HG02885 (cell line): ENCODE data around the gene BMP7.
"Not testable (repeated sequence)": the region's sequence is repeated elsewhere in the genome, so short reads cannot be mapped to it uniquely, and the experiment has no call there.

ENCODE experiments used
- ATAC-seq: cut with Tn5 transposase; IDR thresholded peaks from one replicate; pipeline ENCODE4 v1.9.1; 2021; ENCODE audit warnings: mild to moderate bottlenecking; ENCODE audit not compliant: unreplicated experiment, poor library complexity

The BMP7 gene

DNA sequence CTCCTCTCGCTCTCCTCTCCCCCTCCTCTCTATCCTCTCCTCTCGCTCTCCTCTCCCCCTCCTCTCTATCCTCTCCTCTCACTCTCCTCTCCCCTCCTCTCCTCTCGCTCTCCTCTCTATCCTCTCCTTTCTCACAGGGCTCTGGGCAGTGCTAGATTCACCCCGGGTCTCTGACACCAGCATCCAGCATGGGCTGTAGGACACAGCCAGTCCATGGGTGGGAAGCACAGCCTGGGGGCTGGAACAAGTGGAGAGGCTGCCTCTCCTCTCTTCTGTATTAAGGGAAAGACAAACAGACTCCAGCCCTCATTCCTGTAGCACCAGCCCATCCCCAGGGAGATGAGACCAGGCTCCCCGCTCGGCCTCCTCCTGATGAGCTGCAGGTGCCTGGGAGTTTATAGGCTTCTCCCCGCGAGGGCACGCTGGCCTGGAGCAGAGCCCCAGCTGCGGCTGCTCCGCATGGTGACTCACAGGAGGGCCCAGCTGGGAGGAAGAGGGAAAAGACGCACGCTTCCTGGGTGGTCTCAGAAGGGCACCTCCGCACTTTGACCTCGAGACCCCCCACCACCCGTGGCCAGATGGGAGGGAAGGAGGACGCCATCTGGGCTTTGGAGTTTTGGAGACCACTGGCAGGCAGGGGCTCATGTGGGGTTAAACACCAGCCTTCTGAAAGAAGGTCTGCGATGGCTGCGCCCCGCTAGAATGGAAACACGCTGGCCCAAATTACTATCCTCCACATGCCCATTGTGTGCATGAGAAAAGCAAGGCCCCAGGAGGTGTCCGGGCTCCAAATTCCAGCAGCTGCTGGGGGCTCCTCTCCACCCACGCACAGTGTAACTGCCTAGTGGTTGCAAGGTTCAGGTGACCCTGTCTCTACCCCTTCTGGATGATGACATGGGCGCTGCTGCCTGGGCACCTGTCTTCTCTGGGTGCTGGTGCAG lies 68.0 kb downstream of the BMP7 start:
- no peak for ATAC-seq

DNA sequence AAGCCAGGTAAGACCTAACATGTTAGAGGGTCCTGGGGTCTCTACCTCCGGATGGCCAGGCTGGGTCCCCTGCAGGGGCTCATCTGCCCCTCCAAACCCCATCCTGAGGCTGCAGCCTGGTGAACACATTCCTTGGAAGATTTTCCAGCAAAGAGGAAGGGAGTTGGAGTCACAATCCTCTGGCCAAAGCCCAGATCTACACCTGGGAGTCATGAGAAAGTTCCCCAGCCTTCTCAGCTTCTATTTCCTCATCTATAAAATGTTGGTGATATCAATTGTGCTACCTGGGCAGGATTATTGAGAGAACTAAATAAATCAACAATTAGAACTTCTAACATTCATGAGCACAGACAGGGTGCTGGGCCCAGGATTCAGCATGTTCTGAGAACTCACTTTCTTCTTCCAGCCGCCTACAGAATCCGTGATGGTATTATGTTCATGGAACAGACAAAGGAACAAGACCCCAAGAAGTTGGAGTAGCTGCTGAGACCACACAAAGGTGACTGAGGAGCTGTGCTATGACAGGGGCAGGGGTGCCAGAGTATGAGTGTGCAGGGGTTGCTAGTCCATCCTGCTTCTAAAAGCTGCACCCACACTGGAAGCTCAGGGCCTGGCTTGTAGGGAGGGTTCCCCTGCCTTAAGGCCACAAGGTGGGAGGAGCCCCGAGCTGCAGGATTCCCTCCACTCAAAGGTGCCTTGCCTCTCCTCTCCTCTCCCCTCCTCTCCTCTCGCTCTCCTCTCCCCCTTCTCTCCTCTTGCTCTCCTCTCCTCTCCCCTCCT lies 68.9 kb downstream of the BMP7 start:
- no peak for ATAC-seq

DNA sequence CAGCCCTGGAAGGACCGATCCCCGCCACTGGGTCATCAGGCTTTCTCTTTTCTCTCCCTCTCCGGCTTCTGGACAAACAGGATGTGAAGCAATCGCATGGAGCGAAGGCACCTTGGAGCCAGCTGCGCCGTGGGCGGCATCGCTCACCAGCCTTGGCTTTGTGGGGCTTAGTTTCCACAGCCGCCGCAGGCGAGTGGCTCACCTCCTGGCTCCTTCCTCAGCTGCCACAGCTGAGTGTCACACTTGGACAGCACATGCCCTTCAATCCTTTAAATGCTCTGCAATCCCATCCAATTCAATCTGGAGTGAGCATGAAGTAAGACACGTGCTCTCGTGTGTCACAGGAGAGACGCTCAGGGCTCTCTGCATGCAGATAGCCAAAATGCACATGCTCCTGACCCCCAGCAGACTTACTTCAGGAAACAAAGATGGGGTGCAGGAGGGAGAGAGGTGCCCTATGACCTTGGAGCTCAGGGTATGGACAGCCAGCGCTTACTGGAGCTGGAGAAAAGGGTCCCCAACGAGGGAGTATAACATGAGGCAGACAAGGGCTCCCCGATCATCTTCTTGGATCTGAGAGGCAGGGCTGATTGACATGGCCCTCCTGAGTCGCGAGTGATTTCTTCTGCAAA lies 70.9 kb downstream of the BMP7 start:
- ATAC-seq, result no peak

DNA sequence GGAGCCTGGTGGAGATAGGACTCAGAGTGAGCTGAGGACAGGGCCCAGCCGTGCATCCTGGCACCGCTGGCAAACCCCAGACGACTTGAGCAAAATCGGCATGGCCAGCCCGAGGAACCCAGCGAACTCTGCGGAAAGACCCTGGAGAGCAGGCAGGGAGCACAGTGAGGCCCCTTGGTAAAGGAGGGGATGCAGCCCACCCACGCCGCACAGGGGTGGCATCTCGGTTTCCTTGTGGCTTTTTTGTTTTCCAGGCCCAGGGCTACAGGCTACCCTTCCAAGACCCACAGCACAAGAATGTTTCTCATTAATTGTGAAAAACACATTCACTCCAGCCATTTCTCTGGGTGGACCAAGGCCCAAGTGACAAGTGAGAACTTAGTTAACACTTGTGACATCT lies 71.4 kb downstream of the BMP7 start:
- ATAC-seq, result no peak

DNA sequence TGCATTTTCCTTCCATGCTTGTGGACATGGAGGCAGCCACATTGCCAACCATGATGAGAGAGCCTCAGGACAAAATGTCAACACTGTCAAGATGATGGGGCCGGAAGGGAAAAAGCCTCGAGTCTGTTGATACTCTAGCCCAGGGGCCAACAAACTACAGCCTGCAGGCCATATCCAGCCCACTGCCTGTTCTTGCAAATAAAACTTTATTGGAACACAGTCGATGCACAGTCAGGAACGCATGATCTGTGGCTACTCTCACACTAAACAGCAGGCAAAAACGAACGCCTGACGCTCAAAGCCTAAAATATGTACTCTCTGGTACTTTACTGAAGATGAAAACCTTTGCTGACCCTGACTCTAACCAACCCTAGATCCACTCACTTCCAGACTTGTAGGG lies 72.3 kb downstream of the BMP7 start:
- no peak for ATAC-seq

DNA sequence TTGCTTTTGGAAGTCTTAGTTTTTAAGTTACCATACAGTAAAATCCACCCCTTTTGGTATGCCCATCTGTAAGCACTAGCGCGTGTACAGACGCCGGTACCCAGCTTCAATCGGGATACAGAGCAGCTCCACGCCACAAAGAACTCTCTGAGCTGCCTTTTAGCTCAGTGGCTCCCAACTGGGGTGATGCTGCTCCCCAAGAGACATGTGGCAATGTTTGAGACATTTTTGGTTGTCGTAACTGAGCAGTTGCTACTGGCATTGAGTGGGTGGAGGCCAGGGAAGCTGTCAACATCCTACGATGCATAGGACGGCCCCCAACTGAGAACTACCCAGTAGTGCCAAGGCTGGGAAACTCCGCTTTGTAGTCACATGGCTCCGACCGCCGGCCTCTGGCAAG lies 73.3 kb downstream of the BMP7 start:
- ATAC-seq, result no peak

DNA sequence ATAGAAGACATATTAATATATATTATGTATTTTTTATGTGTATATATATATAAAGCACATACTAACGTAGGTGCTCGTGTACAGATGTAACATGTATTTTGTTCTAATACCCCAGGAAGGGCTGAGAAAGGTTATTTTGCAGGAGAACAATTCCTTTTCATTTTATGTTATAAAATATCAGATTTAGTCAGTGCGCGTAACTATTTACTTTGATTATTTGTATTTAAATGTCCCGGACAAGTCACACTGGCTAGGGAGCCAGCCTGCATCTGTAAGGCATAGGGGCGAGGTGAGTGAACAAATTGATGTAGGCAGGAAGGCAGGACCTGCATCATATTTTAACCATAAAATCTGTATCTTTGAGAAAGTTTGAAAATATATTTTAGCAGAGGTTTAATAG lies 74.1 kb downstream of the BMP7 start:
- no peak for ATAC-seq

DNA sequence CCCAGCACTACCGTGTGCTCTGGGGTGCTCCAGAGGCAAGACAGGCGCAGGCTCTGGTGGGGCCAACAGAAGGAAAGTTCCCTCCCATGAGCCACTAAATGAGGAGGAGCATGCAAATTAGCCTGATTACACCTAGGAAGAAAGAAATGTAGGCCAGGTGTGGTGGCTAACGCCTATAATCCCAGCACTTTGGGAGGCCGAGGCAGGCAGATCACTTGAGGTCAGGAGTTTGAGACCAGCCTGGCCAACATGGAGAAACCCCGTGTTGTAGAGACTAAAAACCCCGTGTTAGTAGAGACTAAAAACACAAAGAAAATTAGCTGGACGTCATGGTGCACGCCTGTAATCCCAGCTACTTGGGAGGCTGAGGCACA lies 75.2 kb downstream of the BMP7 start:
- not testable (repeated sequence) for ATAC-seq

DNA sequence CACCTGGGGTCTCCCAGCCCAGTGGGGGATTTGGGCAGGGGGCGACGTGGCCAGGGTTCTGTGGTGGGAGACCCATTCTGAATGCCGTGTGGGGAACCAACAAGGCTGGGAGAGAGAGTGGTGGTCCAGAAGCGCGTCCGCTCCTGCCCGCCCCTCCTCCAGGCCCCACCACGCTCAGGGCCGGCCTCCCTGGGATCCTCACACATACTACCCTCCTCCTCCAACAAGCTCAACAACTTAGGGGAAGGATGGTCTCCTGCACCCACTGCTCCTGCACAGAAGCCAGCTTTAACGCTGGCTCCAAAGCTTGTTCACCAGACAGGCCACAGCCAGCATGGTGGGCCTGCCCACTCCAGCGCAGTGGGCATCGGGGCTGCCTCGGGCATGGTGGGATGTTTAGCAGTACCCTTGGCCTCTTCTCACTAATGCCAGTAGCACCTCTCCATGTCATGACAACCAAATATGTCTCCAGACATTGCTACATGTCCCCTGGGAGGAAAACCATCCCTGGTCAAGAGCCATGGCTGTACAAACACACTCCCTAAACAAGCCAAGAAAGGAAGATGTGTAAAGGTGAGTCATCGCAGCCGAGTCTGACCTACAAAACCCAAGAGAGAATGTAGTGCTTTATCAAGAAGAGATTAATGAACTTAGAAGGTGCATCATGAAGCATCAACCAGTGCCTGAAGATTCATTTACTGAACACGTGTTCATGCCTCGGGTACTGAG lies 75.7 kb downstream of the BMP7 start:
- ATAC-seq, result no peak

DNA sequence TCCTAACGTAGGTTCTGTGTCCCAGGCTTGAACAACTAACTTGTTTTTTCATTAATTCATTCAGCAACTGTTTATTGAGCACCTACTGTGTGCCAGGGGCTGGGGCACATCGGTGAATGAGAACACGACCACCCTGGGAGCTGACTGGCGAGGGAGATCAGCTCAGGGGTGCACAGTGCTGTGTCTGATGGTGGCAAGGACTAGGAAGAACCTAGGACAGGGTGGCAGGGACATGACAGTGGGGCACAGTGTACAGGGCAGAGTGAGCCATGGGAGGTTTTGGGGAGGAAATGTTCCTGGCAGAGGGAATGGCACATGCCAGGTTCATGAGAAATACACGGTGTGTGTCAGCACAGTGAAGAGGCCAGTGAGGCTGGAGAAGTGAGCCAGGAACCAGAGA lies 76.7 kb downstream of the BMP7 start:
- no peak for ATAC-seq

DNA sequence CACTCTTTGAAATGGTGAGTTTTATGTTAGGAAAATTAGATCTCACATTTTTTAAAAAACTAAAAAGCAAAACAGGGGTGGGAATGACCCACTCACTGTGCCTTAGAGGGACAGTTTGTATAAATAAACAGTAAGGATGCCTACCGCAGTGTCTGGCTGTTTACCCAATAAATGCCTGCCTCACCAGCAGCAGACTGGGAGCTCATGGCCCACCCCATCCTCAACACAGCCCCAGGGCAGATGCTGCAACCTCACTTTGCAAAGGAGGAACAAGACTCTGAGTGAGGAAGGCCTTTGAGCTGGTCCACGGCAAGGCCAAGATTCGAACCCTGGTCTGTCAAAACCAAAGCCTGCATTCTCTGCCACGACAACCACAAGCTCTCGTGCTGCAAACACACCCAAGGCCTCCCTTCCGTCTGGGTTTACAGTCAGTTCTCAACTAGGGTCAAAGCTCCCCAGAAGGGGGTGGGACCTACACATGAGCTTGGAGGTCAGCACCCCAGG lies 77.8 kb downstream of the BMP7 start:
- ATAC-seq, result no peak

DNA sequence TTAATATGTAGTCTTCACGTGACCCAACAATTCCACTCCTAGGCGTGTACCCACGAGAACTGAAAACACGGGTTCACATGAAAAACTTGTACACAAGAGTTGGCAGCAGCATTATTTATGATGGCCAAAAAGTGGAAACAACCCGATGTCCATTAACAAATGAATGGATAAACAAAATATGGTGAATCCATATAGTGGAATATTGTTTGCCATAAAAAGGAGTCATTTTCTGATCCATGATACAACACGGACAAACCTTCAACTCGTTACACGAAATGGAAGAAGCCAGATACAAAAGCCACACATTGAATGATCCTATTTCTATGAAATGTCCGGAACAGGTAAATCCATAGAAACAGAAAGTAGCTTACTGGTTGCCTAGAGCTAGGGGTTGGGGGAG lies 78.4 kb downstream of the BMP7 start:
- ATAC-seq, result no peak

DNA sequence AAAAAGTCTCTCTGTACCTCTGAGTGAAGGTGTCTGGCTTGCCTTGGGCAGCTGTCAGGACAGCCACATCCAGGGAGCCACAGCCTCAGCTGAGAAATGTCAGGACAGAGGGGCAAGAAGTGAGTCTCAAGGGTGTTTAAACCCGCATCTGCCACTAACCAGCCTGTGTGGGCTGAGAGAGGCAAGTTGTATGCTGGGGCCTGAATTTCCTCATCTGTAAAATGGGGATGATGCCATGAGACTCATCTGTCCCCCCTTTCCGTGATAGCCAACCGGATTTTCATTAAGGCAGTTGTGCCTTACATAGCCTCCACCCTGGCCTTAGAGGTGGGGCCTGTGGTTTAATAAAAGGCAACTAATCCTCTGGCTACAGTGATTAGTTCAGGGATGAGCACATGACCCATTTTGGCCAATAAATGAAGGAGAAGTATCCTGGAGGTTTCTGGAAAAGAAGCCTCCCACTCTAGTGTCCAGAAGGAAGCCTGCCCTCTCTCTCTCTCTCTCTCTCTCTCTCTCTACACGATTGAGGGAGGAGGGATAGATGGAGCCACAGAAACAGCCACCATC lies 79.3 kb downstream of the BMP7 start:
- ATAC-seq, result no peak

DNA sequence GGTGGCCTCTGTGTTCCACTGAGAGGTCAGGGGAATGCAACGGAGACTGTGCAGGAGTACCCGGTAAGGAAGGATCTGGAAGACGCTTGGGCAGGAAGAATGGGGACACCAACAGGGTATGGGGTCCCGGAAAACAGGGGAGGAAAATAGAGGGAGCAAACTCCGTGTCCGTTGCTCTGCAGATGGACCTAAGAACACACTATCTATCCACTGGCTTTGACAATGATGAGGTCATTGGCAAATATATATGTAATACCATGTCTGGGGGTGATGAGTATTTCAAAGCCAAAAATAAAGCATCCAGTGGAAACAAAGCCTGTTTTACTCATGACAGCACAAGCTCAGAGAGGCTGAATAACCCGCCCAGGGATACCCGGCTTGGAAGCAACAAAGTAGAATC lies 80.2 kb downstream of the BMP7 start:
- no peak for ATAC-seq

DNA sequence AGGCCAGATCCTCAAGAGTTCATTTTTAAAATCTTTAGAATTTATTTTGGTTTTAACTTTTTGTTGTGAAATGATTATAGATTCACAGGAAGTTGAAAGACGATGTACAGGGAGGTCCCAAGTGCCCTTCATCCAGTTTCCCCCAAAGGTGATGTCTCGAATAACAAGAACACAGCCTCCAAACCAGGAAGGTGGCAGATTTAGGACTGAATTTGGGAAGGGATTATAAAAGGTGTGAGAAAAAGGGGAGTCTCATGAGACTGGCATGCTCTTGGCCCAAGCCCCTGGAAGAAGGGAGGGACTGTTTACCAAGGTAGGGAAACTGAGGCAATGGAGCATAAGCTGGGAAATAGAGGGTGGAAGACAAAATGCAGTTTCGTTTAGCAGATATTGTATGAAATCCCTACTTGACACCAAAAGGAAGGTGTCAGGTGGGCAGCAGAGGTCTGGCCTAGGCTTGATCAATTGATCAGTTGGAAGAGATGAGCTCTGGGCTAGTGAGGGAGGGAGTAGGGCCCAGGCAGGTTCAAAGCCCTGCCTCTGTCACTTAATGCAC lies 81.2 kb downstream of the BMP7 start:
- no peak for ATAC-seq

DNA sequence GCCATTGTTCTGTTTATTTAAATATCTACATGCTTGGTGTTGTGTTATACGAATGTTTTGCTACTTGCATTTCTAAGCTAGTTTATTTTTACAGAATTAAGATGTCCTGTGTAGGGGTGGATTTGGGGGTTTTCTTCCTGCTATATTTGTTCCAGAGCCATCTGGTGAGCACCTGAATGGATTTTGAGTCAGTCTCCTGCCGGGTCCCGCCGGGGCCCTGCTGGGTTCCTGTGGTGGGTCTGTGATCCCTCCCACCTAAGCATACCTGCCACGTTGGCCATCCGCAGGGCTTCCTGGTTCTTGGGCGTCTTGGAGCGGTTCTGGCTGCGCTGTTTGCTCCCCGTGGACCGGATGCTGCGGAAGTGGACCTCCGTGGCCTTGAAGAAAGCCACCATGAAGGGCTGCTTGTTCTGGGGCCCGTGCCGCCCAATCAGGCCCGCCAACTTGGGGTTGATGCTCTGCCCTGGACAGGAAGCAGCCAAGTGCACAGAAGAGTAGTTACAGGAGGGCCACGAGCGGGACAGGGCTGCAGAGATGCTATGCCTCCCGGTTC lies 82.9 kb downstream of the BMP7 start:
- no peak for ATAC-seq

DNA sequence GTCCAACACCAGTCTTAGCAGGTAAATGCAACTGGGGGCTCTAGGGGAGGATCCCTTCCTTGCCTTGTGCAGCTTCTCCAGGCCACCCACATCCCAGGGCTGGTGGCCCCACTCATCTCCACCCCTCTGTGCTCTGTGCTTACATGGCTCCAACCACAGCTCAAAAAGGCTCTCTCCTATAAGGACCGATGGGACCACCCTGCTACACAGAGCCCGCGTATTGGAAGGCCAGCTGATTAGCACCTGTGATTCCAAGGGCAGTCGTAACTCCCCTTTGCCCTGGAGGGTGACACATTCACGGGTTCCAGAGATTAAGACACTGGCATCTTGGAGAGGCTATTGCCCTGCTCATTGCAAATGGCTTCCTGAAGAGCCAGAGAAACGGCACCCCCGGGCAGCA lies 84.8 kb downstream of the BMP7 start:
- no peak for ATAC-seq

DNA sequence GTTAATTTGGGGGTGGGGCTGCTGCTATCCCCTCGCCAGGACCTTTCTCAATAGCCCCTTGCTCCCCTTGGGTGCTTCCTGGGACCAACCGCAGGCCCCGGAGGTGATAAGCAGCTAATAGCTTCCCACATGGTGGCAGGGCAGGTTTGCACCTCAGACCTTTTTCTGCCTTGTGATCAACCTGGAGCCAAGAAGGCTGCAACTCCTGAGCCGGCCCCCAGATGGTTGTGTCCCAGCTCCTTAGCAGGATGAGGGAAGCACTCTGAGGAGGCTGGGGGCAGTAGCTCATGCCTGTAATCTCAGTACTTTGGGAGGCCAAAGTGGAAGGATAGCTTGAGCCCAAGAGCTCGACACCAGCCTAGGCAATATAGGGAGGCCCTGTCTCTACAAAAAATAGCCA lies 85.5 kb downstream of the BMP7 start:
- no peak for ATAC-seq

DNA sequence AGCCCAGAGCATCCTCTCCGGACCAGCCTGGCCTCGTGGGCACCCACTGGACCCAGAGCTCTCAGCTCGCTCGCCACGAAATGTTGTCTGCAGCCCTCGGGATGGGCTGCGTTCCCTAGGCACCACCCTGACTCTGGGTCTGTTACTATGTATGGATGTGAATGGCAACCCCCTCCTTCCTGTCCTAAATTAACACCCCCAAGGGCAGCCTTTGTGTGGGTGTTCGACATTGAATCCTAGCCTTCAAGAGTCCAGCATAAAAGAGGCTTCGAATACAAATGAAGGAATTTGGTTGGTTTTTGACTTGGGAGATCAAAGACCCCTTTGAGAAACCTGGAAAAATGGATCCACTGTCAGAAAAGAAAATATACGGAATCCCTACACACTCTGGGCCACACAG lies 86.1 kb downstream of the BMP7 start:
- ATAC-seq, result no peak
